ENCODE measurements around the gene ALG9.
A peak's percentile ranks its signal among the peaks of the same experiment; 100 is the strongest.

ALG9 gene

GRCh38 chr11:111882202-111882601, 10.8 kb upstream of the ALG9 start:
- H3K4me3 ChIP-seq (ENCODE audit: low read depth, low read length) = no peak overlapping the region
- DNase-seq (ENCODE audit: low read depth) = no peak
- no peak for TF ChIP-seq CTCF (IDR thresholded peaks at IDR 0.05; ENCODE audit: low read depth, low read length, missing control alignments)
- in situ Hi-C loops (cut with HindIII; ENCODE audit: low sequenced_read_pairs) = no loop called here

- no peak for DNase-seq (ENCODE audit: low read depth)
- in situ Hi-C loops (cut with HindIII; ENCODE audit: low sequenced_read_pairs) = no loop called here
- no peak for TF ChIP-seq CTCF (IDR thresholded peaks at IDR 0.05; ENCODE audit: low read depth, low read length, missing control alignments)
- H3K4me3 ChIP-seq (ENCODE audit: low read depth, low read length) = peak overlapping the region; percentile 70
Measured at GRCh38 chr11:111879637-111879960, 8.2 kb upstream of the ALG9 start.

- in situ Hi-C loops (cut with HindIII; ENCODE audit: low sequenced_read_pairs) = no loop called here
- peak; percentile 90 for TF ChIP-seq CTCF (IDR thresholded peaks at IDR 0.05; ENCODE audit: low read depth, low read length, missing control alignments)
- H3K4me3 ChIP-seq (ENCODE audit: low read depth, low read length) = peak within 1 kb of the TSS; percentile 70
- peak; percentile 96 for DNase-seq (ENCODE audit: low read depth)
Measured at GRCh38 chr11:111878849-111879636, 7.7 kb upstream of the ALG9 start, which contains the start of the genes CFAP68 and FDXACB1. Gene CFAP68, plus strand, starts transcription at chr11:111879541. Its CDS starts 20 bp downstream, at chr11:111879561. Gene FDXACB1, minus strand, starts transcription at chr11:111879165. Its CDS starts 33 bp downstream, at chr11:111879132.

GRCh38 chr11:111878385-111878848, 7.0 kb upstream of the ALG9 start:
- TF ChIP-seq CTCF (IDR thresholded peaks at IDR 0.05; ENCODE audit: low read depth, low read length, missing control alignments) = no peak
- in situ Hi-C loops (cut with HindIII; ENCODE audit: low sequenced_read_pairs) = no loop called here
- no peak for DNase-seq (ENCODE audit: low read depth)
- peak overlapping the region; percentile 70 for H3K4me3 ChIP-seq (ENCODE audit: low read depth, low read length)

GRCh38 chr11:111871693-111872161, 346 bp upstream of the ALG9 start:
- peak overlapping the region; percentile 65 for H3K4me3 ChIP-seq (ENCODE audit: low read depth, low read length)
- DNase-seq (ENCODE audit: low read depth) = no peak
- TF ChIP-seq CTCF (IDR thresholded peaks at IDR 0.05; ENCODE audit: low read depth, low read length, missing control alignments) = no peak
- in situ Hi-C loops (cut with HindIII; ENCODE audit: low sequenced_read_pairs) = no loop called here

- in situ Hi-C loops (cut with HindIII; ENCODE audit: low sequenced_read_pairs) = no loop called here
- DNase-seq (ENCODE audit: low read depth) = no peak
- peak overlapping the region; percentile 65 for H3K4me3 ChIP-seq (ENCODE audit: low read depth, low read length)
- TF ChIP-seq CTCF (IDR thresholded peaks at IDR 0.05; ENCODE audit: low read depth, low read length, missing control alignments) = no peak
Measured at GRCh38 chr11:111870522-111870885, 877 bp downstream of the ALG9 start.
